K562 (cell line): ENCODE data around the gene KNCN. TPM values are rescaled to one million over a fixed set of nuclear protein-coding genes. Genes with fewer than 3 reads are reported as not detected.

Experiments used
- ASH1L ChIP-seq: fragments of 450-650 bp; IDR thresholded peaks from 2 replicates; pipeline ENCODE4 v1.6.1; 2018; ENCODE audit warnings: borderline replicate concordance, mild to moderate bottlenecking, low read depth; ENCODE audit not compliant: partially characterized antibody
- CREB5 ChIP-seq: fragments of 250-450 bp; sonication (Bioruptor Pico); IDR thresholded peaks from 2 replicates; pipeline ENCODE4 v1.5.0; 2020; ENCODE audit warnings: mild to moderate bottlenecking
- CTCFL ChIP-seq: IDR thresholded peaks from 2 replicates; pipeline ENCODE4 v1.6.1; 2011; ENCODE audit warnings: borderline replicate concordance, low read depth, mild to moderate bottlenecking, moderate library complexity, low read length; ENCODE audit not compliant: insufficient read depth, poor library complexity, severe bottlenecking
- HBP1 ChIP-seq: fragments of 450-650 bp; formaldehyde crosslinking; IDR thresholded peaks from 2 replicates; pipeline ENCODE4 v1.4.0; 2022; ENCODE audit warnings: missing genetic modification characterization
- HDAC1 ChIP-seq, 2 experiments: fragments of 450-650 bp; IDR thresholded peaks; 2 replicates each; pipeline ENCODE4 v1.6.1; 2016 to 2017; ENCODE audit warnings: inconsistent platforms in 1 of 2, mild to moderate bottlenecking in 1 of 2, moderate library complexity in 1 of 2
- KAT2B ChIP-seq: IDR thresholded peaks from one replicate; pipeline ENCODE4 v1.6.1; 2012; ENCODE audit warnings: low read depth, mild to moderate bottlenecking, control low read depth, inconsistent platforms, low read length, moderate library complexity
- MBD1 ChIP-seq: fragments of 250-450 bp; sonication (Bioruptor Pico); IDR thresholded peaks from 2 replicates; pipeline ENCODE4 v1.8.0; 2022; ENCODE audit warnings: inconsistent platforms
- POLR2A ChIP-seq: fragments of 450-650 bp; conservative IDR thresholded peaks from 2 replicates; pipeline ENCODE4 v1.6.1; 2016
- POLR3A ChIP-seq: IDR thresholded peaks from 2 replicates; pipeline ENCODE4 v1.6.1; 2011; ENCODE audit warnings: borderline replicate concordance, mild to moderate bottlenecking, moderate library complexity; ENCODE audit not compliant: insufficient read length, insufficient read depth; ENCODE audit errors: extremely low read depth
- PTTG1 ChIP-seq: fragments of 450-650 bp; IDR thresholded peaks from 2 replicates; pipeline ENCODE4 v1.6.1; 2016; ENCODE audit warnings: low read depth, mild to moderate bottlenecking, missing genetic modification characterization, missing compliant biosample characterization
- RAD21 ChIP-seq, 2 experiments: fragments of 250-450 bp in 1 of 2; fragments of 450-650 bp in 1 of 2; sonication (Bioruptor Pico) in 1 of 2; formaldehyde crosslinking in 1 of 2; IDR thresholded peaks in 1 of 2; conservative IDR thresholded peaks in 1 of 2; 2 replicates each; pipeline versions ENCODE4 v1.4.0 to v1.8.0; 2020 to 2022; ENCODE audit warnings: mild to moderate bottlenecking in 2 of 2, moderate library complexity in 1 of 2
- TCF7L2 ChIP-seq: fragments of 150-350 bp; IDR thresholded peaks from 2 replicates; pipeline ENCODE4 v1.6.1; 2016; ENCODE audit warnings: low read depth, mild to moderate bottlenecking, low read length, moderate library complexity
- ZNF12 ChIP-seq: sonication (generic); formaldehyde crosslinking; IDR thresholded peaks from 2 replicates; pipeline ENCODE4 v1.4.0; 2020; ENCODE audit warnings: mild to moderate bottlenecking, missing genetic modification reagents
- ZNF766 ChIP-seq: fragments of 200-800 bp; sonication (Bioruptor generic); conservative IDR thresholded peaks from 2 replicates; pipeline ENCODE4 v1.6.1; 2016; ENCODE audit warnings: missing genetic modification characterization, missing compliant biosample characterization
- polyA plus RNA-seq, 8 experiments: library from polyadenylated mRNA; depleted of rRNA in 4 of 8; stranded (reverse) in 5 of 8; unstranded in 3 of 8; fragments of >200 nt; fragmentation: Nextera tagmentation in 2 of 8; fragmentation: Illumina TruSeq in 1 of 8; extraction: Ambion mirVana in 2 of 8; extraction: Trizol in 1 of 8; gene quantifications; 2 replicates each; pipeline versions ENCODE4 v1.2.1 to v1.2.3, GENCODE V29; 2011 to 2014; ENCODE audit warnings: inconsistent platforms in 1 of 8, missing spikeins in 1 of 8
- total RNA-seq, 7 experiments: library from RNA; depleted of rRNA in 6 of 7; stranded (reverse); fragments of >200 nt in 6 of 7; fragmentation: Illumina TruSeq in 2 of 7; extraction: Trizol in 2 of 7; gene quantifications; 2 replicates each; pipeline versions ENCODE4 v1.2.1 to v1.2.3, GENCODE V29; 2011 to 2021; ENCODE audit warnings: low replicate concordance in 1 of 7

Gene KNCN
- total and polyA plus RNA-seq, 9 of the 15 experiments (the other 6 are each of a cell fraction or from before 2014, with no cell fraction given): not detected

GRCh38 chr1:46527474-46528296 is 23.8 kb downstream of the KNCN start (continued):
- TF ChIP-seq CTCFL (no peak), KAT2B (no peak), RAD21 (CRISPR knock-in tag; conservative IDR thresholded peaks at IDR 0.05 in 1 of 2, IDR thresholded peaks at IDR 0.05 in 1 of 2) (peak; percentile 100), HDAC1 (IDR thresholded peaks at IDR 0.05) (peak in 1 of 2 experiments; percentile 82; a peak in 2 of 4 replicates), CREB5 (CRISPR knock-in tag) (no peak), POLR3A (no peak), TCF7L2 (no peak), HBP1 (CRISPR knock-in tag) (0 out of 2 replicates have a peak, but pooled peaks have one; percentile 25), ZNF766 (0 out of 2 replicates have a peak, but pooled peaks have one; percentile 48), PTTG1 (tag) (no peak), ZNF12 (CRISPR knock-in tag) (no peak), ASH1L (no peak), POLR2A (no peak), MBD1 (CRISPR knock-in tag) (no peak)
